Neural cell (in vitro differentiated cells): Measurements from ENCODE around the gene BCHE. TPM values are rescaled to one million over a fixed set of nuclear protein-coding genes. Genes with fewer than 3 reads are reported as not detected.

Experiments
- H2AFZ ChIP-seq: fragments of 200-600, 300-800 bp; sonication (generic), shearing (Covaris generic); 2 replicates; pipeline ENCODE4 v1.6.0; 2014; ENCODE audit warnings: low read depth, mild to moderate bottlenecking, antibody characterized with exemption, low read length, moderate library complexity
- H3F3A ChIP-seq: fragments of 200-600 bp; shearing (Covaris generic); 2 replicates; pipeline ENCODE4 v1.6.1; 2016; ENCODE audit warnings: mild to moderate bottlenecking, moderate library complexity, mixed read lengths, antibody characterized with exemption, low read length; ENCODE audit not compliant: insufficient read depth, poor library complexity, severe bottlenecking
- H3K27ac ChIP-seq: fragments of 200-600, 300-800 bp; sonication (generic), shearing (Covaris generic); 2 replicates; pipeline ENCODE4 v1.5.1; 2014; ENCODE audit warnings: mild to moderate bottlenecking, low read length, moderate library complexity
- H3K27me3 ChIP-seq: fragments of 300-800, 200-600 bp; sonication (generic), shearing (Covaris generic); 2 replicates; pipeline ENCODE4 v1.6.0; 2014; ENCODE audit warnings: mild to moderate bottlenecking, low read depth, low read length, moderate library complexity; ENCODE audit not compliant: insufficient read depth
- H3K36me3 ChIP-seq: fragments of 300-800, 200-600 bp; sonication (generic), shearing (Covaris generic); 2 replicates; pipeline ENCODE4 v1.5.1; 2014; ENCODE audit warnings: mild to moderate bottlenecking, antibody characterized with exemption, low read length, moderate library complexity; ENCODE audit not compliant: insufficient read depth
- H3K4me2 ChIP-seq: fragments of 300-800, 200-600 bp; sonication (generic), shearing (Covaris generic); 2 replicates; pipeline ENCODE4 v1.6.0; 2014; ENCODE audit warnings: mild to moderate bottlenecking, low read length
- H3K4me3 ChIP-seq: fragments of 300-800, 200-600 bp; sonication (generic), shearing (Covaris generic); 2 replicates; pipeline ENCODE4 v1.5.1; 2014; ENCODE audit warnings: mild to moderate bottlenecking, low read length, moderate library complexity
- H3K79me2 ChIP-seq: fragments of 200-600 bp; shearing (Covaris generic); replicated peaks from 2 replicates; pipeline ENCODE4 v1.6.0; 2014; ENCODE audit warnings: mild to moderate bottlenecking, low read length, moderate library complexity; ENCODE audit not compliant: insufficient read depth
- H3K9ac ChIP-seq: fragments of 300-800, 200-600 bp; sonication (generic), shearing (Covaris generic); 2 replicates; pipeline ENCODE4 v1.6.1; 2016; ENCODE audit warnings: mild to moderate bottlenecking, low read length, mixed read lengths
- H3K9me2 ChIP-seq: fragments of 200-600 bp; shearing (Covaris generic); 2 replicates; pipeline ENCODE4 v1.6.1; 2016; ENCODE audit warnings: mild to moderate bottlenecking, low read length, mixed read lengths; ENCODE audit not compliant: insufficient read depth
- H3K9me3 ChIP-seq: fragments of 200-600, 300-800 bp; sonication (generic), shearing (Covaris generic); 2 replicates; pipeline ENCODE4 v1.6.1; 2016; ENCODE audit warnings: mild to moderate bottlenecking, mixed run types, low read length, moderate library complexity, mixed read lengths
- H4K20me1 ChIP-seq: fragments of 200-600 bp; shearing (Covaris generic); 2 replicates; pipeline ENCODE4 v1.6.1; 2016; ENCODE audit warnings: mild to moderate bottlenecking, mixed run types; ENCODE audit not compliant: insufficient read depth
- EP300 ChIP-seq: fragments of 450-650 bp; conservative IDR thresholded peaks from 2 replicates; pipeline ENCODE4 v1.6.1; 2014; ENCODE audit warnings: antibody characterized with exemption, mild to moderate bottlenecking, moderate library complexity; ENCODE audit not compliant: poor library complexity, severe bottlenecking
- EZH2 ChIP-seq: fragments of 200-600, 300-800 bp; shearing (Covaris generic), sonication (generic); IDR thresholded peaks from 2 replicates; pipeline ENCODE4 v1.6.1; 2014; ENCODE audit warnings: antibody characterized with exemption, low read length, borderline replicate concordance, mild to moderate bottlenecking; ENCODE audit not compliant: insufficient read depth, poor library complexity, severe bottlenecking
- MXI1 ChIP-seq: fragments of 450-650 bp; conservative IDR thresholded peaks from 2 replicates; pipeline ENCODE4 v1.6.1; 2014; ENCODE audit warnings: antibody characterized with exemption, mild to moderate bottlenecking; ENCODE audit not compliant: poor library complexity, severe bottlenecking
- POLR2AphosphoS5 ChIP-seq: IDR thresholded peaks from 2 replicates; pipeline ENCODE4 v1.6.1; 2012
- RAD21 ChIP-seq: fragments of 450-650 bp; conservative IDR thresholded peaks from 2 replicates; pipeline ENCODE4 v1.6.1; 2014; ENCODE audit warnings: antibody characterized with exemption, mild to moderate bottlenecking, moderate library complexity
- SMC3 ChIP-seq: fragments of 450-650 bp; conservative IDR thresholded peaks from 2 replicates; pipeline ENCODE4 v1.6.1; 2014; ENCODE audit warnings: antibody characterized with exemption, mild to moderate bottlenecking, moderate library complexity; ENCODE audit not compliant: poor library complexity
- TAF1 ChIP-seq: IDR thresholded peaks from 2 replicates; pipeline ENCODE4 v1.6.1; 2012; ENCODE audit warnings: low read depth
- polyA plus RNA-seq: library from polyadenylated mRNA; depleted of rRNA; stranded (reverse); fragments of >200 nt; gene quantifications from 2 replicates; pipeline ENCODE4 v1.2.3, GENCODE V29; 2014
- TF ChIP-seq, protein P1 (sequence below): IDR thresholded peaks from 2 replicates; pipeline ENCODE4 v1.6.1; 2012; ENCODE audit warnings: borderline replicate concordance
- TF ChIP-seq, protein P2 (sequence below): fragments of 450-650 bp; IDR thresholded peaks from 2 replicates; pipeline ENCODE4 v1.5.1; 2014; ENCODE audit warnings: antibody characterized with exemption, mild to moderate bottlenecking, moderate library complexity; ENCODE audit not compliant: poor library complexity, severe bottlenecking

Gene BCHE
- polyA plus RNA-seq, 1 donor from 2014 or later: 2.6 TPM

DNA sequence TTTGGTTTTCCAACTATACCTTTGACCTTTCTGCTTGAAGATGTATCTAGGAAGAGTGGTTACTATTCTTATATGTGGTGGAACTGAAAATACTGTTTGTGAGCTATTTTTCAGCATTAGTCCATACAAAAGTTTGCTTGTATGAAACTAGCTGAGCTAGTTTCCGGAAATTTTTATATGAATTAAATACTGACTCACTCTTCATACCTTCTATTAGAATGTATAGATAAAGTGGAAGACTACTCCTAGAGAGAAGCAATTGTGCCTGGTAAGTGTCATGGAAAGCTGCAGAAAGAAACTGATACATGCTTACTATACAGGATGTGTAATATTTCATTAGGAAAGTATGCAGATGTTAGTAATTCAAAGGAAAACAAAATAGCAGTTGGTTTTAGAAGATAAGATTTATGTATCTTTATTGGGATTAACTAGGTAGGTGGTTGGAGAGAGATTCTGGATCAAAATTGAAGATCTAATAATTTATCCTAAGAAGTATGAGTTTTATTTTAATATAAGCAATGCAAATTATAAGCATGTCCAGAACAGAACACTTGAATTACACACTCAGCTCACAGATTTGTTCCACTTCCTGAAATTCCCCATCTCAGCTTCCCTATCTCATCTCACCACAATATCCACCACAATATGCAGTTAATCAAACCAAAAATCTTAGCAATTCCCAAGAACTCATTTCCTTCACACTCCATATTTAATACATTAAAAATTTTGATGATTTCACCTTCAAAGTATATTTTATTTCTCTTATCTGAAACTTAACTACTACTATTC lies 82.8 kb downstream of the BCHE start:
- no peaks in the 10 kb centered on the region for H3K36me3 ChIP-seq

DNA sequence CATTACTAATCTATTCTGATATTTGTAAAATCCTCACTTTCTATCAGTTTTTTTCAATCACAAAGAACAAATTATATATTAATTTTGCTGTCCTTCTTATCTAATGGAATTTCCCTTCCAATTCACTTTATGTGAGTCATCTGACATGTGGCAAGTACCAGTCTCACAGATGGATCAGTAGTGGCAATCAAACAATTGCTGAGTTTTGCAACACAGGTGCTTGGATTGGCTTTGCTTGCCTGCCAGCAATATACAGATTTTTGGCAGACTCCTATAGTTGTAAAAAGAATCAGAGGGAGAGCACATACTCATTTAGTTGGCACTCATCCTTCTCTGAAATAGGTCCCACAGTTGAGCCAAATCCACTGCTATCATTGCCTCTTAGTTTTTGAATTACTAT lies 83.7 kb downstream of the BCHE start:
- no peaks in the 10 kb centered on the region for H3K27me3 ChIP-seq

More for the DNA sequence above, 82.8 kb downstream of the BCHE start:
- H3K4me2 ChIP-seq: no peak overlapping the region
- H3K9ac ChIP-seq: no peak overlapping the region
- no peaks in the 10 kb centered on the region for H3K27me3 ChIP-seq
- H3K79me2 ChIP-seq: no peaks in the 10 kb centered on the region
- H3K27ac ChIP-seq: no peak overlapping the region
- TF ChIP-seq POLR2AphosphoS5 (no peak), TAF1 (no peak), EP300 (no peak), EZH2 (no peak), RAD21 (no peak), MXI1 (no peak), SMC3 (no peak)
- TF ChIP-seq, protein P1, sequence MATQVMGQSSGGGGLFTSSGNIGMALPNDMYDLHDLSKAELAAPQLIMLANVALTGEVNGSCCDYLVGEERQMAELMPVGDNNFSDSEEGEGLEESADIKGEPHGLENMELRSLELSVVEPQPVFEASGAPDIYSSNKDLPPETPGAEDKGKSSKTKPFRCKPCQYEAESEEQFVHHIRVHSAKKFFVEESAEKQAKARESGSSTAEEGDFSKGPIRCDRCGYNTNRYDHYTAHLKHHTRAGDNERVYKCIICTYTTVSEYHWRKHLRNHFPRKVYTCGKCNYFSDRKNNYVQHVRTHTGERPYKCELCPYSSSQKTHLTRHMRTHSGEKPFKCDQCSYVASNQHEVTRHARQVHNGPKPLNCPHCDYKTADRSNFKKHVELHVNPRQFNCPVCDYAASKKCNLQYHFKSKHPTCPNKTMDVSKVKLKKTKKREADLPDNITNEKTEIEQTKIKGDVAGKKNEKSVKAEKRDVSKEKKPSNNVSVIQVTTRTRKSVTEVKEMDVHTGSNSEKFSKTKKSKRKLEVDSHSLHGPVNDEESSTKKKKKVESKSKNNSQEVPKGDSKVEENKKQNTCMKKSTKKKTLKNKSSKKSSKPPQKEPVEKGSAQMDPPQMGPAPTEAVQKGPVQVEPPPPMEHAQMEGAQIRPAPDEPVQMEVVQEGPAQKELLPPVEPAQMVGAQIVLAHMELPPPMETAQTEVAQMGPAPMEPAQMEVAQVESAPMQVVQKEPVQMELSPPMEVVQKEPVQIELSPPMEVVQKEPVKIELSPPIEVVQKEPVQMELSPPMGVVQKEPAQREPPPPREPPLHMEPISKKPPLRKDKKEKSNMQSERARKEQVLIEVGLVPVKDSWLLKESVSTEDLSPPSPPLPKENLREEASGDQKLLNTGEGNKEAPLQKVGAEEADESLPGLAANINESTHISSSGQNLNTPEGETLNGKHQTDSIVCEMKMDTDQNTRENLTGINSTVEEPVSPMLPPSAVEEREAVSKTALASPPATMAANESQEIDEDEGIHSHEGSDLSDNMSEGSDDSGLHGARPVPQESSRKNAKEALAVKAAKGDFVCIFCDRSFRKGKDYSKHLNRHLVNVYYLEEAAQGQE: no peak
- TF ChIP-seq, protein P2, sequence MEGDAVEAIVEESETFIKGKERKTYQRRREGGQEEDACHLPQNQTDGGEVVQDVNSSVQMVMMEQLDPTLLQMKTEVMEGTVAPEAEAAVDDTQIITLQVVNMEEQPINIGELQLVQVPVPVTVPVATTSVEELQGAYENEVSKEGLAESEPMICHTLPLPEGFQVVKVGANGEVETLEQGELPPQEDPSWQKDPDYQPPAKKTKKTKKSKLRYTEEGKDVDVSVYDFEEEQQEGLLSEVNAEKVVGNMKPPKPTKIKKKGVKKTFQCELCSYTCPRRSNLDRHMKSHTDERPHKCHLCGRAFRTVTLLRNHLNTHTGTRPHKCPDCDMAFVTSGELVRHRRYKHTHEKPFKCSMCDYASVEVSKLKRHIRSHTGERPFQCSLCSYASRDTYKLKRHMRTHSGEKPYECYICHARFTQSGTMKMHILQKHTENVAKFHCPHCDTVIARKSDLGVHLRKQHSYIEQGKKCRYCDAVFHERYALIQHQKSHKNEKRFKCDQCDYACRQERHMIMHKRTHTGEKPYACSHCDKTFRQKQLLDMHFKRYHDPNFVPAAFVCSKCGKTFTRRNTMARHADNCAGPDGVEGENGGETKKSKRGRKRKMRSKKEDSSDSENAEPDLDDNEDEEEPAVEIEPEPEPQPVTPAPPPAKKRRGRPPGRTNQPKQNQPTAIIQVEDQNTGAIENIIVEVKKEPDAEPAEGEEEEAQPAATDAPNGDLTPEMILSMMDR: no peak
- H3K4me3 ChIP-seq: no peak overlapping the region
- no peaks in the 10 kb centered on the region for H4K20me1 ChIP-seq
- no peak overlapping the region for H2AFZ ChIP-seq
- H3K9me2 ChIP-seq: no peaks in the 10 kb centered on the region
- H3F3A ChIP-seq: no peaks in the 10 kb centered on the region
- no peaks in the 10 kb centered on the region for H3K9me3 ChIP-seq

More for the DNA sequence above, 83.7 kb downstream of the BCHE start:
- no peak overlapping the region for H2AFZ ChIP-seq
- H4K20me1 ChIP-seq: no peaks in the 10 kb centered on the region
- no peak overlapping the region for H3K27ac ChIP-seq
- H3K9ac ChIP-seq: no peak overlapping the region
- no peaks in the 10 kb centered on the region for H3K36me3 ChIP-seq
- H3K4me3 ChIP-seq: no peak overlapping the region
- no peak overlapping the region for H3K4me2 ChIP-seq
- no peaks in the 10 kb centered on the region for H3K9me2 ChIP-seq
- no peaks in the 10 kb centered on the region for H3K9me3 ChIP-seq
- no peaks in the 10 kb centered on the region for H3K79me2 ChIP-seq
- H3F3A ChIP-seq: no peaks in the 10 kb centered on the region
- no peak for TF ChIP-seq EP300
- no peak for TF ChIP-seq SMC3
